Activated effector memory CD4-positive, alpha-beta T cell treated with anti-CD3 and anti-CD28 coated beads, Interleukin-2, amount 50 U/mL, for 16 hours (primary cell): ENCODE results near the gene ZNF804A.

ENCODE experiments used
- DNase-seq: peaks from one replicate; pipeline ENCODE4 v3.0.0-alpha.2; 2020

ZNF804A gene

GRCh38 chr2:184611361-184612085, 13.2 kb downstream of the ZNF804A start:
- no peak for DNase-seq

- DNase-seq: no peak
These were observed 22.0 kb downstream of the ZNF804A start for GRCh38 chr2:184620367-184620766.

GRCh38 chr2:184624311-184624710, 26.0 kb downstream of the ZNF804A start:
- DNase-seq: no peak

- DNase-seq: no peak
These were observed 29.7 kb downstream of the ZNF804A start for GRCh38 chr2:184628051-184628450.

GRCh38 chr2:184633726-184634125, 35.4 kb downstream of the ZNF804A start:
- DNase-seq: no peak

GRCh38 chr2:184637781-184638180, 39.5 kb downstream of the ZNF804A start:
- DNase-seq: no peak

GRCh38 chr2:184644685-184645084, 46.4 kb downstream of the ZNF804A start:
- DNase-seq: no peak

GRCh38 chr2:184646177-184646576, 47.8 kb downstream of the ZNF804A start:
- no peak for DNase-seq

- DNase-seq: no peak
These were observed 48.3 kb downstream of the ZNF804A start for GRCh38 chr2:184646593-184646992.

GRCh38 chr2:184654945-184655344, 56.6 kb downstream of the ZNF804A start:
- DNase-seq: no peak

- no peak for DNase-seq
These were observed 78.8 kb downstream of the ZNF804A start for GRCh38 chr2:184677171-184677570.

- DNase-seq: no peak
These were observed 81.1 kb downstream of the ZNF804A start for GRCh38 chr2:184679219-184680018.

- DNase-seq: no peak
These were observed 82.5 kb downstream of the ZNF804A start for GRCh38 chr2:184680825-184681224.

- peak; percentile 53 for DNase-seq
These were observed 83.5 kb downstream of the ZNF804A start for GRCh38 chr2:184681642-184682321.

GRCh38 chr2:184683911-184684310, 85.6 kb downstream of the ZNF804A start:
- no peak for DNase-seq

GRCh38 chr2:184685999-184686841, 87.9 kb downstream of the ZNF804A start:
- no peak for DNase-seq

- no peak for DNase-seq
These were observed 91.3 kb downstream of the ZNF804A start for GRCh38 chr2:184689638-184690037.

GRCh38 chr2:184692141-184692734, 93.9 kb downstream of the ZNF804A start:
- no peak for DNase-seq

- DNase-seq: no peak
These were observed 98.3 kb downstream of the ZNF804A start for GRCh38 chr2:184696644-184697043.

- DNase-seq: no peak
These were observed 100.1 kb downstream of the ZNF804A start for GRCh38 chr2:184698476-184698875.

- no peak for DNase-seq
These were observed 123.6 kb downstream of the ZNF804A start for GRCh38 chr2:184721881-184722280.

- DNase-seq: no peak
These were observed 129.5 kb downstream of the ZNF804A start for GRCh38 chr2:184727813-184728212.
